ENCODE measurements around the gene SDSL. TPM values are rescaled to one million over a fixed set of nuclear protein-coding genes. Genes with fewer than 3 reads are reported as not detected.

The SDSL gene
- total and polyA plus RNA-seq, 2 of the 4 experiments (the other 2 are of a cell fraction): 6.3 to 10.9 TPM

- Histone ChIP-seq H2BK5ac (ENCODE audit: low read depth, low read length, poor library complexity, severe bottlenecking) (no peak overlapping the region), H3K23ac (ENCODE audit: low read depth, low read length) (no peak overlapping the region), H3K9me3 (ENCODE audit: control insufficient read depth, insufficient read depth, low read length) (no peaks in the 10 kb centered on the region), H2AK5ac (ENCODE audit: low read depth, low read length) (no peak overlapping the region), H4K8ac (ENCODE audit: low read depth in 2 of 2, low read length in 2 of 2) (no peak overlapping the region), H3K9me1 (ENCODE audit: insufficient read depth, low read length) (no peaks in the 10 kb centered on the region), H3K56ac (ENCODE audit: extremely low read depth, insufficient read depth, low read length) (no peak overlapping the region), H3K79me1 (ENCODE audit: low read depth in 1 of 2, low read length in 2 of 2) (no peaks in the 10 kb centered on the region), H2BK120ac (ENCODE audit: low read depth, low read length) (no peak overlapping the region), H4K91ac (ENCODE audit: insufficient read depth, low read depth, low read length) (no peak overlapping the region), H3K27me3 (ENCODE audit: control insufficient read depth, insufficient read depth, low read length) (peaks cover 96% of the 10 kb centered on the region), H3K18ac (ENCODE audit: low read depth, low read length) (no peak overlapping the region), H3K4me3 (ENCODE audit: insufficient read depth, low read depth, low read length) (no peak overlapping the region), H3K4me1 (ENCODE audit: control insufficient read depth, insufficient read depth, low read length) (no peaks in the 10 kb centered on the region), H4K20me1 (ENCODE audit: insufficient read depth, low read length) (no peaks in the 10 kb centered on the region), H3K4ac (ENCODE audit: low read depth, low read length) (no peak overlapping the region), H3K4me2 (ENCODE audit: low read depth, low read length) (no peak overlapping the region), H3K14ac (replicated peaks; ENCODE audit: low read depth, low read length) (no peak overlapping the region), H4K5ac (ENCODE audit: low read depth, low read length) (no peak overlapping the region), H2AFZ (replicated peaks; ENCODE audit: low read length, poor library complexity) (no peak overlapping the region), H2AK9ac (replicated peaks; ENCODE audit: low read depth, low read length, poor library complexity) (no peak overlapping the region), H2BK15ac (ENCODE audit: low read depth, low read length) (no peak overlapping the region), H3K9ac (ENCODE audit: low read depth, low read length) (no peak overlapping the region), H3K27ac (ENCODE audit: insufficient read depth, low read length) (no peak overlapping the region), H2BK20ac (ENCODE audit: low read depth, low read length) (no peak overlapping the region), H3K36me3 (ENCODE audit: control insufficient read depth, insufficient read depth, low read length) (no peaks in the 10 kb centered on the region)
- intact Hi-C loops (cut with micrococcal nuclease) (no loop called here), dilution Hi-C loops (cut with HindIII; ENCODE audit: low sequenced_read_pairs, unreplicated experiment) (no loop called here), in situ Hi-C loops (cut with MboI; ENCODE audit: low sequenced_read_pairs) (no loop called here)
- CTCF ChIA-PET: interaction anchor here (0.5 to 0.9 kb wide), 3 partner anchors 8 to 1378 kb away, joined by 3 to 6 read pairs (median 3); no protein-coding TSS in a partner anchor
- TF ChIP-seq USF2 (IDR thresholded peaks at IDR 0.05; ENCODE audit: low read depth, low read length): no peak
- TF ChIP-seq CTCF (conservative IDR thresholded peaks at IDR 0.05; ENCODE audit: low read depth, low read length): no peak
- no peak for TF ChIP-seq MAFK (IDR thresholded peaks at IDR 0.05; ENCODE audit: low read depth, low read length)
- POLR2A ChIA-PET (ENCODE audit: unreplicated experiment): no interaction called here
- no TSS peak for BruUV-seq (replicated peaks)
- WGBS, 2 experiments (ENCODE audit: extremely low coverage in 2 of 2, insufficient read length in 1 of 2): 3% methylated on average over 19 of the region's 53 CpGs; no CpG with 5 or more reads in 1 of the 2 experiments
- DNase-seq (no peak), ATAC-seq (ENCODE audit: low read depth) (no peak)
These were observed 48.9 kb downstream of the SDSL start for GRCh38 chr12:113470871-113471618.
